GM21786 (cell line): ENCODE results near the gene FASTKD2.

Experiments
- ATAC-seq: cut with Tn5 transposase; IDR thresholded peaks from one replicate; pipeline ENCODE4 v1.9.1; 2021; ENCODE audit not compliant: unreplicated experiment

FASTKD2 gene

GRCh38 chr2:206765242-206766056 lies at the start of gene FASTKD2, which contains the start of gene MDH1B:
Gene FASTKD2 (plus strand): TSS chr2:206765606. CDS start chr2:206766694, 1,088 bp downstream.
Gene MDH1B (minus strand): TSS chr2:206765328. CDS start chr2:206765271, 57 bp downstream.
- peak; percentile 91 for ATAC-seq

GRCh38 chr2:206716623-206717022 lies 48.8 kb upstream of the FASTKD2 start:
- no peak for ATAC-seq

GRCh38 chr2:206718296-206718695 lies 47.1 kb upstream of the FASTKD2 start, which contains the start of gene DYTN:
Gene DYTN (minus strand): TSS chr2:206718396. CDS start chr2:206718279, 117 bp downstream.
- ATAC-seq, result no peak

DNA sequence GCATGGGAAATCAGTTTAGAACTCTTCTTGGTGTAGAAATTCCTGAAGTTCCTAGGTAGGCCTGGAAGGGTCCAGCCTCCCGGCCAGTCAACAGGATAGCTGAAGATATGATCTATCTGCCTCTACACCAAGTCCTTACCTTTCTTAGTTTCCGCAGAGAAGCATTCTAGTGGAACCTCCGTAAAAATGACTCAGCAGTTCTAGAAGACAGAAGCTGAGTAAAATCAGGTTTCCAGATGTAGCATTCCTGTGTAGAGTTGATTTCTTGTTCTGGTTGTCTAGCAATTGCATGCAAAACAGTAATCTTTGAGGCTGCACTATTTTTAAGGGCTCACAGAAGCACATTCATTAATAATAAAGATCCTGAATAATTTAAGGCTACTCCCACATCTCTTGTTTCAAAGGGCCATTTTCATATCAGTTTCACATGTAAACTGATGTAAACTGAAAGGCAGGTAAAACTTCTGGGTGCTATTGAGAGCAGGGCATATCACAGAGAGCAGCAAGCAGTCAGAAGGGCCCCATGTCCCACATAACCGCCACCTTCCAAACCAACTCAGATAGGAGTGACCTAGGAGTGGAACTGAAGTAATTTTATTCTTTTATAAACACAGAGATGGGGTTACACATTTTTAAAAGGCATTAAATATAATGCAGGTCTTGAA lies 44.0 kb upstream of the FASTKD2 start:
- peak; percentile 90 for ATAC-seq

DNA sequence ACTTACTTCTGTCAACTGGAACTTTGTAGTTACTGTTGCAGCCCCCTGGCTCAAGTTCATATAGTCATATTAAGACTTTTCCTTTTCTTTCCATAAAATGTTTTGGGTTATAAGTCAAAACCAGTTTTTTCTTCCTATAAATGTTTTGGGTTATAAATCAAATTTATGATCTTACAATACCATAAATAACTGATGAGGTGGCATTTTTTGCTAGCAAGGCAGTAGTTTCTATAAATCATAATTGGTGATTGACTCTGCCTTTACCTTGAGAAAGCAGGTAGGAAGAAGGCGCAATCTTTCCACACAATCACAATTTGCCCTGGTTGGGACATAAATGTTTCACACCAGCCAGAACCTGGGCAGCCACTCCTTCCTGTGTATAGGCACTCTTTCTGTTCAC lies 42.1 kb upstream of the FASTKD2 start:
- no peak for ATAC-seq

GRCh38 chr2:206727287-206727686 lies 38.1 kb upstream of the FASTKD2 start:
- ATAC-seq, result no peak

DNA sequence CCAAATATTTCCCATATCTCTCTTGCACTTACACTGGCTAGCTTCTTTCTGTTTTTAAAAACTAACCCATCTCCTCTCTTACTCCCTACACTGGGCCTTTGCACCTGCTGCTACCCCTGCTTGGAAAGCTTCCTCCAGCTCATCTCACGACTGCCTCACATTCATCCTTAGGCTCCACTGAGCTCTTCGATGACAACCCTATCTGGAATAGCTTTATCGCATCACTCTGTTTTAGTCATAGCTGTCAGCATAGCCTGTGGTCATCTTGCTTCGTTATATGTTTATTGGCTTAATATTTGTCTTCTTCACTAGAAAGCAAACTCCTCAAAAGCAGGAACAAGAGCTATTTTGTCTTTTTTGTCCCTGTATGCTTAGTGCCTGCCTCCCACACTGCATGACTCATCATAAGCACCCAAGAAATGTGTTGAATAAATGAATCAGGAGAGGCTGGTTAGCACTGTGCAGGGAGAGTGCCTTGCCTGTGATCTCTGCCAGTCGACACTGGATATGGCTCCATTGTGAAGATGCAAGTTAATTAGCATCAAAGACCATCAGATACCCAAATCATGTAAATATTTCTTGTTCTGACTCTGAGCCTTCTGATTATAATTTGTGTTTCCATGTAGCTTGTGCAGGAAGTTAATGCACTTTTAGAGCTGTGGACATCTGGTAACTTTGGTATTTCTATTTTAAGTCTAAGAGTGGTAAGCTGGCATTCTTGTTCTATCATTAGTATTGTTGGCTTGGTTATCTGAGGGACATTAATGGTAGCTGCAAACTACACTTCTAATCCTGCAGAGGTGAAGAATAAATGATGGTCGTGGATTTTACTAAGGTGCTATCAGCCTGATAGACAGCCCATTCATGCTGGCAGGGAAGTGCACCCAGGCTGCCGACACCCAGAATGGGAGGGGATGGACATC lies 36.9 kb upstream of the FASTKD2 start:
- no peak for ATAC-seq

DNA sequence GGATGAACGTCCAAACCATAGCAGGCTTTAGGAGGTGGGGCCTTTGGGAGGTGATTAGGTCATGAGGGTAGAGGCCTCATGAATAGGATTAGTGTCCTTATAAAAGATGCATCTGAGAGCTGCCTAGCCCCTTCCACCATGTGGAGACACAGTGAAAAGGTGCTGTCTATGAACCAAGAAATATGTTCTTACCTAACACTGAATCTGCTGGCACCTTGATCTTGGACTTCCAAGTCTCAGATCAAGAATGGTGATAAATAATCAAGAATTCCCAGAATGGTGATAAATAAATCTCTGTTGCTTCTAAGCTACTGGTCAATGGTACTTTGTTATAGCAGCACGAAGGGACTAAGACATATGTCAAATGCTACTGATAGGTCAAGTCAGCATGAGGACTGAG lies 32.1 kb upstream of the FASTKD2 start:
- ATAC-seq, result no peak

- ATAC-seq, result no peak
These were observed 28.5 kb upstream of the FASTKD2 start for GRCh38 chr2:206736935-206737334.

- no peak for ATAC-seq
These were observed 26.1 kb upstream of the FASTKD2 start for GRCh38 chr2:206739271-206739670.

- ATAC-seq, result no peak
These were observed 24.6 kb upstream of the FASTKD2 start for GRCh38 chr2:206740800-206741199.

DNA sequence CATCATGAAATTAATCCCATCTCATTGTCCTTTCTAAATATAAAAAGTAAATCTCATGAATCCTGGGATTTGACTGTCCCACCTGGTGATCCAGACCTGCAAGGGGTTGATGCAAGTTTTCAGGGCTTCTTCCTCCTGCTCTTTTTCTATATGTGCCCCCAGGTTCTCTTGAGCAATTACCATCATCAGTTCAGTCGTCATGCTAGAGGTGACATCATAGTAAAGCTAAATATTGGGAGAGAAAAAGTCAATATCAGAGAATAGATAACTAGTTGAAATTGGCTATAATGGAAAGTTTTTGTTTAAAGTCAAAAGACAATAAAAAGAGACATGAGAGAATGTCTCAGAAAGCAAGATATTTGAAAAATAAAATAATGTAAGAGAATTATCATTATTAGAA lies 8.6 kb upstream of the FASTKD2 start:
- ATAC-seq, result no peak

DNA sequence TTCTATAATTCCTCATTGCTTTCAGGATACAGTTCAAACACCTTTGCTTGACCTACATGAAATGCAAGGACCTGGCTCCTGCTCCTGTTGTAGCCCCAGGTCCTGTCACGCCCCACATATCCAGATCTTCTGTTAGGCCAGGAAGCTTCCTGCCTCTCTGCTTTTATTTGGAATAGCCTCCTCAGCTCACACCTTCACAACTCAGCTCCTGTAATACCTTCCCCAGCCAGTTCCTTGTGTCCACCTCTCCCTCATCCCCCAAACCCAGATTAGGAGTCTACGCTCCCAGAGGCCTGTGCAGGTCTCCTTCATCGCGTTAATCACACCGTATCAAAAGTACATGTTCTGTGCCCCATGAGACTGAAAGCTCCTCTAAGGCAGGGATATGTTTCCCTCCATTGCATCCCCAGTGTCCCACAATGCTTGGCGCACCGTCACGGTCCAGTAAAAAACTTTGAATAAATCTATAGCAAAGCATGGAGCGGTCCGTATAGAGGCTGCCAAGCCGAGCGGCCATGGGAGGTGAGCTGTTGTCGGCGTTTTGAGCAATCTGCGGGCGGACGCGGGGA lies 649 bp upstream of the FASTKD2 start:
- ATAC-seq, result no peak

DNA sequence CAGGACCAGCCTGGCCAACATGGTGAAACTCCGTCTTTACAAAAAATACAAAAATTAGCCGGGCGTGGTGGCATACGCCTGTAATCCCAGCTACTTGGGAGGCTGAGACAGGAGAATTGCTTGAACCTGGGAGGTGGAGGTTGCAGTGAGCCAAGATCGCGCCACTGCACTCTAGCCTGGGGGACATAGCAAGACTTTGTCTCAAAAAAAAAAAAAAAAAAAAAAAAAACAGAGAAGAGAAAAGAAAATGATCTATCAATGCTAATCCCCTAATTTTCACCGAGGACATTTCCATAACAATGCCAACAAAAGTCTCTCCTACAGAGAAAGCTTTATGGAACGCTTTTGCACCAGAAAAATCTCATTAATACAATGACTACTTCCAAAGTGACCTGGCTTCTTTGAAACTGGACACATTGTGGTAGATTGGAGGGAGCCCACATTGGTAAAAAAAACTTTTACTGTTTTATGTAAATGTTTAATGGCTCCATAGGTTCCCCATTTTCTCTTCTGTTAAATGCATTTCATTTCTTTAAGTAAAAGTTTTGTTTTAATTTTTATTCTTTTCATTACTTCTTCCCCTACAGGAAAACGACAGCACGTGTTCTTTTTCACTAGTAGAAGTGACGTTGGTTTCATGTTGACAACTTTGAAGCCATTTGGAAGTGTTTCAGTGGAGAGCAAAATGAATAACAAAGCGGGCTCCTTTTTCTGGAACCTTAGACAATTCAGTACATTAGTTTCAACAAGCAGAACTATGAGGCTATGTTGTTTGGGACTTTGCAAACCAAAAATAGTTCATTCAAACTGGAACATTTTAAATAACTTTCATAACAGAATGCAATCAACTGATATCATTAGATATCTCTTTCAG lies 888 bp downstream of the FASTKD2 start:
- no peak for ATAC-seq

DNA sequence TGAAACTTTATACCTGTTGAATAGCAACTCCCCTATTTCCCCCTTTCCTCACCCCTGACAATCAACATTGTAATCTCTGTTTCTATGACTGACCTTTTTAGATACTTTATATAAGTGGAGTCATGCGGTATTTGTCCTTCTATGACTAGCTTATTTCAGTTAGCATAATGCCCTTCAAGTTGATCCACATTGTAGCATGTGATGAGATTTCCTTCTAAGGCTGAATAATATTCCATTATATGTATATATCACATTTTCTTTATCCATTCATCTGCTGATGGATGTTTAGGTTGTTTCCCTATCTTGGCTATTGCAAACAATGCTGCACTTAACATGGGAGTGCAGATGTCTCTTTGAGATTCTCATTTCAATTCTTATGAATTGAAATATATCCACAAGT lies 9.5 kb downstream of the FASTKD2 start:
- no peak for ATAC-seq

DNA sequence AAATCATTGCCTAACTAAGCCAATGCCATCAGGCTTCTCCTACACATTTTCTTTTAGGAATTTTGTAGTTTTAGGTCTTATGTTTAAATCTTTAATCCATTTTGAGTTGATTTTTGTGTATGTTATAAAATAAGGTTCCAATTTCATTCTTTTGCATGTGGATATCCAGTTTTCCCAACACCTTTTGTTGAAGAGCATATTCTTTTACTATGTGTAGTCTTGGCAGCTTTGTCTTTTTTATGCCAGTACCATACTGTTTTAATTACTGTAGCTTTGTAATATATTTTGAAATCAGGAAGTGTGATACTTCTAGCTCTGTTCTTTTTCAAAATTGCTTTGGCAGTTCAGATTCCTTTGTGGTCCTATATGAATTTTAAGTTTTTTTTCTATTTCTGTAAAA lies 11.0 kb downstream of the FASTKD2 start:
- ATAC-seq, result no peak

GRCh38 chr2:206780671-206781070 lies 15.3 kb downstream of the FASTKD2 start:
- ATAC-seq, result no peak

GRCh38 chr2:206783718-206784117 lies 18.3 kb downstream of the FASTKD2 start:
- no peak for ATAC-seq

DNA sequence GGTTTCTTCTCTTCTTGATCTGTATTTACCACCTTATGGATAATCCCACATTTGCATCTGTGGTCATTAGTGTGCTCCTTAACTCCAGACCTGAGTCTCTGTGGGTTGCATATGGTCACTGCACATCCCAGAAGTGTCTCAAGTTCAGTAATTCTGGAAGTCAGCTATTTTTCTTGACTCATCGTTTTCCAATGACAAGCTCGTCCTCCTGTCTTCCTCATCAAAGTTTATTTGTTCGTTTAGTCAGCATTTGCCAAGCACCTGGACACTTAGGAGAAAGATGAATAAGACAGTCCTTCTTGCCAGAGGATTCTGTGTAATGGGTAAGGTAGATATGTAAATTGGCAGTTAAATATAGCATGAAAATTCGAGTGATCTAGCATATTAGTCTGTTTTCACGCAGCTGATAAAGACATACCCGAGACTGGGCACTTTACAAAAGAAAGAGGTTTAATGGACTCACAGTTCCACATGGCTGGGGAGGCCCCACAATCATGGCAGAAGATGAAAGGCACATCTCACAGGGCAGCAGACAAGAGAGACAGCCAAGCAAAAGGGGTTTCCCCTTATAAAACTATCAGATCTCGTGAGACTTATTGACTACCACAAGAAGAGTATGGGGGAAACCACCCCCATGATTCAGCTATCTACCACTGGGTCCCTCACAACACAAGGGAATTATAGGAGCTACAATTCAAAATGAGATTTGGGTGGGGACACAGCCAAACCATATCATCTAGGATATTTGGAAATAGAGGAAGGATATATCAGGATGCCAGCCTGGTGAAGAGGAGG lies 19.4 kb downstream of the FASTKD2 start:
- no peak for ATAC-seq
